EL (cell line): ENCODE results near the gene TEKTIP1.

Source experiments
- DNase-seq: peaks from one replicate; pipeline ENCODE4 v3.0.0-alpha.2; 2016

Gene TEKTIP1

GRCh38 chr19:3538965-3539755 is at the start of gene TEKTIP1:
TSS of gene TEKTIP1 (plus strand) at chr19:3539174. CDS start at chr19:3539178, 4 bp downstream.
- DNase-seq: no peak

DNA sequence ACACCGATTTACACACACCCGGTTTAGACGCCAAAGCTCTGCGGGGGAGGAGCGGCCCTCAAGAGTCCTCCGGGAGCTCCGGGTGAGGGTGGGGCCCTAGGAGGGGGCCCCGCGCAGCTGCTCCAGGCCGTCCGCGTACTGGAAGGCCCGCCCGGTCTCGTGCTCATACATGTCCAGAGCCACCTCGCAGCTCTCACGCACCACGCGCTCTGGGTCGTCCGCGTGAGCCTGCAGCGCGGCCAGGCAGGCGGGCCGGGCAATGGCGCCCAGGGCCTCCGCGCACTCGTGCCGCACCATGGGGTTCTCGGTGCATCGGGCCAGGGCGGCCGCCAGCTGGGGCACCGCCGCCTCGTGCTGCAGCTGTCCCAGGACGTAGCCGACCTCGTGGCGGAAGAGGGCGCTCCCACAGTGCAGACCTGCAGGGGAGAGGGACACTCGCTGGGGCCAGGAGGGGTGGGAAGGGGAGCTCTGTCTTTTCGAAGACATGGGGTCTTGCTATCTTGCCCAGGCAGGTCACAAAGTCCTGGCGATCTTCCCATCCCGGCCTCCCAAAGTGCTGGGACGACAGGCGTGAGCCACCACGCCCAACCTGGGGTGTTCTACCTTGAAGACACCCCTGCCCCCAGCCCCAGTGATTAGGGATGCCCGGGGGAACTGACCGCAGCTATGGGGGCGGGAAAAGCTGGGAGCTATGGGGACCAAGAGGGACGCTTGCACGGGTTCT is 47.4 kb upstream of the TEKTIP1 start:
- DNase-seq: no peak

DNA sequence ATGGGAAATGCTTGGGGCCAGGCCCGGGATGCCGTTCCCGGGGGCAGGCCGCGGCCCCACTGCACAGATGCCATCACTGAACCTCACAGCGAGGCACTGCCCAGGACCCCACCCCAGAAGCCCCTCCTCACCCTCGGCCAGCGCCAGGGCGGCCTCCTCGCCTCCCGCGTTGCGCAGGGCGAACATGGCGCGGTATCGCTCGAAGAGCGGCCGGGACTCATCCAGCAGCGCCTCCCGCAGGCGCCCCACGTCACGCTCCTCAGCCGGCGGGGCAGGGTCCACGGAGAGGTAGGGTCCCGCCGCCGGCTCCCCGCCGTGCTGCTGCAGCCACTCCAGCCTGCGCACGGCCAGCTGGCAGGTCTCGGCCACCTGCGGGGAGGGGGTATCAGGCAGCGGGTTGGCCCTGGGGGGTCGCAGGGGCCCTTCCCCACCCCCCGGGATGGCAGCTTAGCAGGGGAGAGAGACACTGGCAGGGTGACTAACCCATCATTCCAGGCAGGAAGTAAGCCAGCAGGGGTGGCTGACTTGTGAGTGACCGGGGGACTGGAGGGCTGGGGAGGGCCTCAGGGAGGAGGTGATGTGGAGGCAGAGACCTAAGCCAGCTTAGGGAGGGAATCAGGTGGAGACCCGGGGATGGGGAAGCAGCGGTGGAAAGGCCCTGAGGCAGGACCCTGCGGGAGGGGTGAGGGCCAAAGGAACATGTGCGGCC is 46.7 kb upstream of the TEKTIP1 start:
- DNase-seq: no peak

DNA sequence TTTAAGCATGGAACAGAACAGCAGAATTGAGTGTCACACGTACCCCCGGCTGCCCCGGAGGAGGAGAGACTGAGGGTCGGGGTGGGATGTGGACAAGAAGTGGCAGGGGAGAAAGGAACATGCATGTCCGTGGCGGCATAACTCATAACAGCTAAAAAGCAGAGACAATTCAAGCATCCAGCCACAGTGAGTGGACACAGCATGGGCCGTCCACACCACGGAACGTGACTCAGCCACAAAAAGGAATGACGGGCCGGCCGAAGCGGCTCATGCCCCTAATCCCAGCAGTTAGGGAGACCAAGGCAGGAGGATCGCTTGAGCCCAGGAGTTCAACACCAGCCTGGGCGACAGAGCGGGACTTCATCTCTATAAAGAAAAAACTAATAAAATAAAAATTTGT is 46.1 kb upstream of the TEKTIP1 start:
- no peak for DNase-seq

GRCh38 chr19:3493651-3494050 is 45.3 kb upstream of the TEKTIP1 start:
- no peak for DNase-seq

DNA sequence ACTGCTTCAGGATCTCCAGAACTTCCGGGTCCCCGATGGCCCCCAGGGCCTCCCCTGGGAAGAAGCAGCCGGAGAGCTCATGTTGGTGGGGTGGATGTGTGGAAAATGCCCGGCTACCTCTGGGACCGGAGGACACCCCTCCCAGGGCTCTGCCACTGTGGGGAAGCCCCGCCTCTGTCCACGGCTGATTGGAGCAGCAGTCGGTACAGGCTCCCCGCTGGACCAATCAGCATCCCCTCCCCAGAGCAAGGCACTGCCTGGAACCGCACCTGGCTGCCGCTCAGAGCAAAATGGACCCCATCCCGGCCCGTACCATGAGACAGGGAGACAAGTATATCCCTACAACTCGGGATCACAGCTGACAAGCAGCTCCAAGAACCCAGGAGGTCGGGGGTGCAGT is 44.9 kb upstream of the TEKTIP1 start:
- DNase-seq: no peak

DNA sequence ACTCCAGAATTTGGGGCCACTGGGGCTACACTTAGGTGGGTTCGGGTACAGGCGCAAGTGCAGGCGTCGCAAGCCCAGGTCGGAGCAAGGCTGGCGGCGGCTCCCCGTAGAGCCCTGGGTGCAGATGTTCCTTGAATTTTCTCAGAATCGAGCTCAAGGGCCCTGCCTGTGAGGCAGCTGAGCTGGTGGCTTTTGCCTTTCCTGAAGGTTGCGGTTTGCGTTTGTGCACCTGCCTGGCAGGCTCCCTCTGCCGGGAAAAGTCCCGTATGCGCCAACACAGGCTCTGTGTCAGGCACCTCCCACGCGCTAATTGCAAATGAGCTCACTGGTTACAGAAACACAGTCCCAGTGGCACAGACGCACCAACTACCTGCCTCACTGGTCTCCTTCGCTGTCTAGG is 44.4 kb upstream of the TEKTIP1 start:
- DNase-seq: no peak

GRCh38 chr19:3496392-3497273 is 42.3 kb upstream of the TEKTIP1 start:
- DNase-seq: no peak

DNA sequence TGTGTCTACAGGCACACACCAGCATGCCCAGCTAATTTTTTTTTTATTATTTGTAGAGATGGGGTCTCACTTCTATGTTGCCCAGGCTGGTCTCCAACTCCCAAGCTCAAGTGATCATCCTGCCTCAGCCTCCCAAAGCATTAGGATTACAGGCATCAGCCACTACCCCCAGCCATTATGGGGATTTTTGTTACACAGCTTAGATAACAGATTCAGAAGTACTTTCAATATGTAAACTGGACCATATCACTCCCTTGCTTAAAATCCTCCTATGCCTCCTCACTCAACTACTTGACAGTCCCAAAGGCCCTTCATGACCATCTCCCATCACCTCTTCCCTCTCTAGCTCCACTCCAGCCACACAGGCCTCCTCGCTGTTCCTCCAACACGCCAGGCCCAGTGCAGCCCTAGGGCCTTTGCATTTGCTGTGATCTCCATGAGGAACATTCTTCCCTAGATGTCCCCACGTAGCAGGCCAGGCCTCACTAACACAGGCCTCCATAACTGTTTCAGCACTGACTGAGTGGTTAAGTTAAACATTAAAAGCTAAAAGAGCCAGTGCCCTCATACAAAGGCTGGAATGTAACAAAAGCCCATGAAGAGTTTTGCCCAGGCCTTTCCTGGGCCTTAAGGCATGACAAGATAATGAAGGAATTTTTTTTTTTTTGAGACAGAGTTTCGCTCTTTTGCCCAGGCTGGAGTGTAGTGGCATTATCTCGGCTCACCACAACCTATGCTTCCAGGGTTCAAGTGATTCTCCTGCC is 41.0 kb upstream of the TEKTIP1 start:
- DNase-seq: no peak

- DNase-seq: no peak
These were observed 39.1 kb upstream of the TEKTIP1 start for GRCh38 chr19:3499738-3500428.

DNA sequence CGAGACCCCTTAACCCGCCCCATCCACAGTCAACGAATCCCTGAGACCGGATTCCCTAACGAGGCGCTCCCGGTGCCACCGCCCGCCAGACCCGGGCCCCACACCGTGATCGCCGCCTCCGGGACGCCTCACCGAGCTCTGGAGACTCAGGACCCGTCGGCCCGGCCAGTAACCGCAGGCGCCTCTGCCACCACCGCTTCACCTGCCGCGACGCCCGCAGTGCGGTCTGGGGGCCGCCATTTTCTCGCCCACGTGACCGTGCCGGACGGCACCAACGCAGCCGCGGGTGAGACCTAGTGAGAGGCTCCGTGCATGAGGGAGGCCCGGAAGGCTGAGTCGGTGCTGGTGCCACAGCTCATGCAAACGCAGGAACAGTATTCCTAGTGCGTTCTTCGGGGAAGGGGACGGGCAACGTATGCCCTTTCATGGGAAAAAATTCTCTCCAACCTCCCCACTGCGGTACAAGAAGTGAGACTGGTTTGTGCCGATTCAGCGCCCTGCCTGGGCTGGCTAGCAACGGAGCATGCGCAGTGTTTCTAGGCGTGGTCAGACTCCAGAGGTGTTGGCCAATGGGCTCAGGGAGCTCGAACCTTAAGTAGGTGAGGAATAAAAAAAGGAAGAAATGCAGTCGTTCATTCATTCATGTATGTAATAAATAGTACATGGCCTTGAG is 38.4 kb upstream of the TEKTIP1 start, which contains the start of gene DOHH:
Gene DOHH (minus strand): TSS at position 246 of the 673 bp plus-strand sequence. CDS start 3,860 bp downstream, outside the sequence.
- peak; percentile 96 for DNase-seq

DNA sequence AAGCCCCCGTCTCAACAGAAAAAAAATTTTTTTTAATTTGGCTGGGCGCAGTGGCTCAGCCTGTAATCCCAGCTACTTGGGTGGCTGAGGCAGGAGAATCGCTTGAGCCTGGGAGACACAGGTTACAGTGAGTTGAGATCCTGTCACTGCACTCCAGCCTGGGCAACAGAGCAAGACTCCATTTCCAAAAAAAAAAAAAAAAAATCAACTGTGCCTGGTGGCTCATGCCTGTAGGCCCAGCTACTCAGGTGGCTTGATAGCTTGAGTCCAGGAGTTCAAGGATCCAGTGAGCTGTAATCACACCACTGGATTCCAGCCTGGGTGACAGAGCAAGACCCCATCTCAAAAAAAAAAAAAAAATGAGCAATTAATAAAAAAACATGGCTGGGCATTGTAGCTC is 37.2 kb upstream of the TEKTIP1 start:
- DNase-seq: no peak

GRCh38 chr19:3503036-3503572 is 35.9 kb upstream of the TEKTIP1 start:
- DNase-seq: no peak

- DNase-seq: no peak
These were observed 34.2 kb upstream of the TEKTIP1 start for GRCh38 chr19:3504735-3505134.

- peak; percentile 99 for DNase-seq
These were observed 33.2 kb upstream of the TEKTIP1 start, which contains the start of gene FZR1 for GRCh38 chr19:3505598-3506383. TSS of gene FZR1 (plus strand) at chr19:3506311. CDS start at chr19:3522990, 16,679 bp downstream.

- DNase-seq: peak; percentile 36
These were observed 32.3 kb upstream of the TEKTIP1 start for GRCh38 chr19:3506384-3507340.

DNA sequence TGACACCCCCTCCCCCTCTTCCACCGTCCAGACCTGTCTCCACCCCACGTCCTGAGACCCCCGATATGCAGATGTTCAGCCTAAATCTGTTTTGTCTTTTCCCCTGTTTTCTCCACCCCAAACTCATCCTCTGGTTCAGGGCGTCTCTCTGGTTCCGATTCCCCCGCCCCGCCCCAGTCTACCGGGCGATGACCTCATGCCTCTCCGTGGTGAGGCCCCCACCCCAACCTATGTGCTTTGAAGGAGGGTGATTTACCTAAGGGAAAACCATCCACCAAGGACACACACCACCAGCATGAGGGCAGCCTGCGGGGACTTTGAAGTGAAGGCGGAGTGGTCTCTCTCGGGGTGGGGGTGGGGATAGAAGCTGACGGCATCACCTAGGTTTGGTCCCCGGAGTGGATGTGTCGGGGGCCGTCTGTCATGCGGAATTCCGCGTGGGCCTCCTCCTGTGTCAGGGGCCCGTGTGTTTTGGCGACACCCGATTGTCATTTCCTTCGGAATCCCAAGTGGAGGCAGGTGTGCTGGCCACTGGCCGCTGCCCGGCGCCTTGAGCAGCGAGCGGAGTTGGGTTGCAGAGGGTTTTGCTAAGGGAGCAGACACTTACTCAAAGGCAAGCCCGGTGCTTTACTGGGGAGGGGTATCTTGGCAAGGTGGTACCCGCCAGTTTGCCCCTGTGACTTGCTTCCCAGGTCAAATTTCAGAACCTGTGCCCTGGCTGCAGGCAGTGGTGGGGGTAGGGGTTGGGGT is 31.4 kb upstream of the TEKTIP1 start:
- peak; percentile 16 for DNase-seq
